Esophagus squamous epithelium (tissue), 4 donors: ENCODE data around the gene ST6GAL1.

Experiments
- POLR2A ChIP-seq, 4 donors: fragments of 450-650 bp; IDR thresholded peaks; one replicate each; pipeline ENCODE4 v1.6.1; 2017; ENCODE audit warnings: antibody characterized with exemption in 4 of 4, mild to moderate bottlenecking in 4 of 4, moderate library complexity in 3 of 4
- TF ChIP-seq, protein P1 (sequence below), 6 experiments: fragments of 450-650 bp in 4 of 6; fragments of 200-600 bp in 2 of 6; sonication (generic) in 2 of 6; IDR thresholded peaks; one replicate each; pipeline ENCODE4 v1.5.1; 2016 to 2019; ENCODE audit warnings: antibody characterized with exemption in 6 of 6, mild to moderate bottlenecking in 4 of 6, moderate library complexity in 4 of 6

DNA sequence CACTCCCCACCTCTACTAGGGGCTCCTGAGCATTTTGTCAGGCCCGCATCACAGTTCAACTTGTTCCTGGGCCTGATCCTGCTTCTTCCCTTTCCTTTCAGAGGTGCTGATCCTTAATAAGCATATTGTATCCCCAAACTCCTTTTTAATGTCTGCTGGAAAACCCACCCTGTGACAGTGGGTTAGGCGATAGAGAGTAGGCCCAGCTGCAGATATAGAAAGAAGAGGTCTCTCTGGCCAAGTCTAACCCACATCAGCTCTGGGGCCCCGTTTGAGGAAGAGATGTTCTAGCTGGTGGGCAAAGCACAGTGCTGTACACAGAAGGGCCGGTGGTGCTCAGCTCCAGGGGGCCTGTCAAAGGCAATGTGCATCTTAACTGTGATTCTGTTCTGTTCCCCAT lies 34.3 kb upstream of the ST6GAL1 start:
- TF ChIP-seq POLR2A (IDR thresholded peaks at IDR 0.05), result no peak
- TF ChIP-seq, protein P1, sequence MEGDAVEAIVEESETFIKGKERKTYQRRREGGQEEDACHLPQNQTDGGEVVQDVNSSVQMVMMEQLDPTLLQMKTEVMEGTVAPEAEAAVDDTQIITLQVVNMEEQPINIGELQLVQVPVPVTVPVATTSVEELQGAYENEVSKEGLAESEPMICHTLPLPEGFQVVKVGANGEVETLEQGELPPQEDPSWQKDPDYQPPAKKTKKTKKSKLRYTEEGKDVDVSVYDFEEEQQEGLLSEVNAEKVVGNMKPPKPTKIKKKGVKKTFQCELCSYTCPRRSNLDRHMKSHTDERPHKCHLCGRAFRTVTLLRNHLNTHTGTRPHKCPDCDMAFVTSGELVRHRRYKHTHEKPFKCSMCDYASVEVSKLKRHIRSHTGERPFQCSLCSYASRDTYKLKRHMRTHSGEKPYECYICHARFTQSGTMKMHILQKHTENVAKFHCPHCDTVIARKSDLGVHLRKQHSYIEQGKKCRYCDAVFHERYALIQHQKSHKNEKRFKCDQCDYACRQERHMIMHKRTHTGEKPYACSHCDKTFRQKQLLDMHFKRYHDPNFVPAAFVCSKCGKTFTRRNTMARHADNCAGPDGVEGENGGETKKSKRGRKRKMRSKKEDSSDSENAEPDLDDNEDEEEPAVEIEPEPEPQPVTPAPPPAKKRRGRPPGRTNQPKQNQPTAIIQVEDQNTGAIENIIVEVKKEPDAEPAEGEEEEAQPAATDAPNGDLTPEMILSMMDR (IDR thresholded peaks at IDR 0.05), result no peak
